Measurements from ENCODE around the gene B9D1. TPM values are rescaled to one million over a fixed set of nuclear protein-coding genes. Genes with fewer than 3 reads are reported as not detected.
A peak's percentile ranks its signal among the peaks of the same experiment; 100 is the strongest.

The B9D1 gene
- total RNA-seq, 1 donor from 2014 or later, result 39.7 TPM

GRCh38 chr17:19388791-19389785 lies 26.6 kb upstream of the B9D1 start:
- no peak for DNase-seq (ENCODE audit: low read depth, low spot score)

- DNase-seq (ENCODE audit: low read depth, low spot score), result no peak
Measured at GRCh38 chr17:19387921-19388521, 25.5 kb upstream of the B9D1 start.

DNA sequence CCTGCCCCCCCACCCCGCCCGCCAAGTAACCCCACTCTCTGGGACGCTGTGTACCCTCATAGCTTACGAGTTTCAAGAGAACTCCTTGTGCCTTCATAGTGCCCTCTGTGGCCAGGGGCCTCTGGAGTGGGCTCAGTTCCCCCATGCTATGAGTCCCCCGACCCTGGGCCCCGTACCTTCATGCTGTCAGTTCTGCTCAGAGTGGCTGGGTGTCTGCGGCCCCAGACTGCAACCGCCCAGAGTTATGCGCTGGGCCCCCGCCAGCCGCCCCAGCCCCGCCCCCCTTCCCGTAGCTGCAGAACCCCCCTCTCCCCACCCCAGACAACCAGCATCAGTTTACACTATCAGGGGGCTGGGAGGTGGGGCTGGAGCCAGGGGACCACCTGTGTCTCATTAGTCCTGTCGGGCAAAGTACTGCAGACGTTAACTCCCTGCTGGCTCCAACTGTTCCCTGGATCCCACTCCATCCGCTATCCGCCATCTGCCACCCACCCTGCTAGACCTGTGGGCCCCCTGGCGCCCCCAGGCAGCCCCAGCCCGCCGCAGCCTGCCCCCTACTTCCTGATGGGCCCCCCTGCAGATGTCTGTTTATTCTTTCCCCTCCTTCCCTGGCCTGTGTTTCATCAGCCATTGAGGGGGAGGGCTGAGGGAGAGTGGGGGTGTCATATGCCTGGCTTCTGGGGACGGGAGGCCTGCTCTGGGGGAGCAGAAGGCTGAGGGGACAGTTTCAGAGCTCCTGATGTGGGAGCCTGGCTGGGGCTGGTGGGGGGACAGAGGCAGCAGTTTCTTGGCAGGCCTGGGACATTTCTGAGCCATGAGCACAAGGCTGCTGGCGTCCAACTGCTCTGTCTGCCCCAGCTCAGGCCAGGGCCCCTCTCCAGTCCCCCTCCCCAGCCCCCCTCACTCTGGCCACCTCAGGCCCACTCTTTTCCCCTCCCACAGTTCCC lies 24.7 kb upstream of the B9D1 start, which contains the start of gene MFAP4:
TSS of gene MFAP4 (minus strand) at position 217 of the 947 bp plus-strand sequence. CDS start at position 182, 35 bp downstream.
- DNase-seq (ENCODE audit: low read depth, low spot score), result no peak

DNA sequence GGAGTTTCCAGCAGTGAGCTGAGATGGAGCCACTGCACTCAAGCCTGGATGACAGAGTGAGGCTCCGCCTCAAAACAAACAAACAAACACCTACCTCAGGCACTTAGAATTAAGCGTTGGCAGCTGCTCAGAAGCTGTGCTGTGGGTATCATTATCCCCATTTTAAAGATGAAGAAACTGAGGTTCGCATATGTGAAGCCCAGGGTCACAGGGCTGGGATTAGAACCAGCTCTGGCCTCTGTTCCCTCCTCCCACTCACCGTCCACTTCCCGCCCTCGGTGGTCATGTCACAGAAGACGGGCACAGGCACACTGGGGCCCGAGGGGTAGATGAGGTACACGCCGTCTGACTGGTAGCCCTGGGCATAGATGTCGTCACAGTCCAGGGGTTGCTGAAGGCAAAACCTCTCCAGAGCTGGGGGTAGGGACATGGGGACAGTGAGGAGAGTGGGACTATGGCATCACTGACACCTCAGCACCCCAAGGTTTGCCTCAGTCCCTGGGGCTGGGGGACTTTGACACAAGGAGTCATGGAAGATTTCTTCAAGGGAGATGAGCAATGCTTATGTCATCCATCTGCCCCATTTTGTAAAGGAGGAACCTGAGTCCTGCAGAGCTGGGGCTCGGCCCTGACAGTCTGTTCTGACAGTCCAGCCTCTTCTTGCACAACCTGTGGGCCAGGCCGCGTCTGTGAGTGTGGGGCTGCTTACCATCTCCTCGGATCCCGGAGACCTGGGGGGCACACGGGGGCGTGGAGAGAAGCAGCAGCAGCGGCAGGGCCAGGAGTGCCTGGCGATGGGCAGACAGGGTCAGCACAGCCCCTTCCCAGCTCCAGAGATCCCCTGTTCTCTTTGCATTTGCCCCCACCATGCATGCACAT lies 23.8 kb upstream of the B9D1 start:
- no peak for DNase-seq (ENCODE audit: low read depth, low spot score)

- no peak for DNase-seq (ENCODE audit: low read depth, low spot score)
Measured at GRCh38 chr17:19385521-19385983, 23.0 kb upstream of the B9D1 start.

GRCh38 chr17:19384723-19385391 lies 22.3 kb upstream of the B9D1 start:
- DNase-seq (ENCODE audit: low read depth, low spot score), result no peak

DNA sequence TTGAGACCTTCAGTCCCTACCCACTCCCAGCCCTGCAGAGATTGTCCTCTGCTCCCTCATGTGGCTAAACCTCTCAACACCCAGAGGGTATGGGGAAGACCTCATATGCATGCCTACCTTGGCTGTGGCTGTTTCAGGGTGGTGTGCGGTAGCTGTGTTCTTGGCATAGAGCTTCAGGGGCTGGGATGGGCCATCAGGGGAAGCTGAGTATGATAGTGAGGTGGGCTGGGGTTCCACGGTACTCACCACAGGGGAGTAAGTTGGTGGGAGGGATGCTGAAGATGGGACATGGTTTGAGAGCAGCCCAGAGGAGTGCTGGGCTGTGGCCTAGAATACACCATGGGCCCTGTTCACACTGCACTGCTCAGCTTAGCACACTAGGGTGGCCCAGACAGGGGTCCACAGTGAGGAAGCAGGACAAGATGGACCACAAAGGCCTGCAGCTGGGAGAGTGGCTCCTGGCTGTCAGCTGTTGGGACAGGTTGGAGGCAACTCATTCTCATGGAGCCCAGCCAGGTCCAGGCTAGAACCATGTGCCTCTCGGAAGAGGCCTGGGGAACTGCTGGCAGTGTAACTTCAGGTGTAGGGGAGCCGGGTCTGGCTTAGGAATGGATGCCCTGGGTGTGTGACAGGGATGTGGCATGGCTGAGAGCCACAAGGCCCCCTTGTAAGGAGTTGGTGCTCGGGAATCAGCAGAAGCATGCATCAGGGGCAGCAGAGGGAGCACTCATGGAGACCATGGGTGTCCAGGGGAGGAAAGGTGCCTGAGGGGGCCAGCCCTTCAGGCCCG lies 21.4 kb upstream of the B9D1 start:
- no peak for DNase-seq (ENCODE audit: low read depth, low spot score)

GRCh38 chr17:19382531-19383444 lies 20.3 kb upstream of the B9D1 start:
- DNase-seq (ENCODE audit: low read depth, low spot score), result no peak

- DNase-seq (ENCODE audit: low read depth, low spot score), result no peak
Measured at GRCh38 chr17:19381741-19382444, 19.4 kb upstream of the B9D1 start.

DNA sequence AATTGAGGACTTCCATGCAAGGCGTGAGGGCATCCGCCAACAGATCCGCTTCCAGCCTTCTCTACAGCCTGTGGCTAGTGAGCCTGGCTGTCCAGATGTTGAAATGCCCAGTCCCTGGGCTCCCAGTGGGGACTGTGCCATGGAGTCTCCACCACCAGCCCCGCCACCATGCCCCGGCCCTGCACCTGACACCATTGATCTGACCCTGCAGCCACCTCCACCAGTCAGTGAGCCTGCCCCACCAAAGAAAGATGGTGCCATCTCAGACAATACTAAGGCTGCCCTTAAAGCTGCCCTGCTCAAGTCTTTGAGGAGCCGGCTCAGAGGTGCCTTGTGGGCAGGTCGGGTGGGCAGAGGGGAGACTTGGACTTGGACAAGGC lies 18.8 kb upstream of the B9D1 start:
- DNase-seq (ENCODE audit: low read depth, low spot score), result no peak

DNA sequence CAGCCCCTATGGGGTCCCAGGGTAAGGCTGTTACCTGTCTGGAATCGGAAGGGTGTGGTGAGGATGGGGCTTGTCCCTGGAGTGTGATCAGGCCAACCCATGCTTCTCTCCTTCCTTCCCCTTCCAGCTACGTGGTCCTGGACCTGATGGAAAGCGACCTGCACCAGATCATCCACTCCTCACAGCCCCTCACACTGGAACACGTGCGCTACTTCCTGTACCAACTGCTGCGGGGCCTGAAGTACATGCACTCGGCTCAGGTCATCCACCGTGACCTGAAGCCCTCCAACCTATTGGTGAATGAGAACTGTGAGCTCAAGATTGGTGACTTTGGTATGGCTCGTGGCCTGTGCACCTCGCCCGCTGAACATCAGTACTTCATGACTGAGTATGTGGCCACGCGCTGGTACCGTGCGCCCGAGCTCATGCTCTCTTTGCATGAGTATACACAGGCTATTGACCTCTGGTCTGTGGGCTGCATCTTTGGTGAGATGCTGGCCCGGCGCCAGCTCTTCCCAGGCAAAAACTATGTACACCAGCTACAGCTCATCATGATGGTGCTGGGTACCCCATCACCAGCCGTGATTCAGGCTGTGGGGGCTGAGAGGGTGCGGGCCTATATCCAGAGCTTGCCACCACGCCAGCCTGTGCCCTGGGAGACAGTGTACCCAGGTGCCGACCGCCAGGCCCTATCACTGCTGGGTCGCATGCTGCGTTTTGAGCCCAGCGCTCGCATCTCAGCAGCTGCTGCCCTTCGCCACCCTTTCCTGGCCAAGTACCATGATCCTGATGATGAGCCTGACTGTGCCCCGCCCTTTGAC lies 18.2 kb upstream of the B9D1 start:
- no peak for DNase-seq (ENCODE audit: low read depth, low spot score)

- DNase-seq (ENCODE audit: low read depth, low spot score), result no peak
Measured at GRCh38 chr17:19379361-19380065, 17.0 kb upstream of the B9D1 start.

DNA sequence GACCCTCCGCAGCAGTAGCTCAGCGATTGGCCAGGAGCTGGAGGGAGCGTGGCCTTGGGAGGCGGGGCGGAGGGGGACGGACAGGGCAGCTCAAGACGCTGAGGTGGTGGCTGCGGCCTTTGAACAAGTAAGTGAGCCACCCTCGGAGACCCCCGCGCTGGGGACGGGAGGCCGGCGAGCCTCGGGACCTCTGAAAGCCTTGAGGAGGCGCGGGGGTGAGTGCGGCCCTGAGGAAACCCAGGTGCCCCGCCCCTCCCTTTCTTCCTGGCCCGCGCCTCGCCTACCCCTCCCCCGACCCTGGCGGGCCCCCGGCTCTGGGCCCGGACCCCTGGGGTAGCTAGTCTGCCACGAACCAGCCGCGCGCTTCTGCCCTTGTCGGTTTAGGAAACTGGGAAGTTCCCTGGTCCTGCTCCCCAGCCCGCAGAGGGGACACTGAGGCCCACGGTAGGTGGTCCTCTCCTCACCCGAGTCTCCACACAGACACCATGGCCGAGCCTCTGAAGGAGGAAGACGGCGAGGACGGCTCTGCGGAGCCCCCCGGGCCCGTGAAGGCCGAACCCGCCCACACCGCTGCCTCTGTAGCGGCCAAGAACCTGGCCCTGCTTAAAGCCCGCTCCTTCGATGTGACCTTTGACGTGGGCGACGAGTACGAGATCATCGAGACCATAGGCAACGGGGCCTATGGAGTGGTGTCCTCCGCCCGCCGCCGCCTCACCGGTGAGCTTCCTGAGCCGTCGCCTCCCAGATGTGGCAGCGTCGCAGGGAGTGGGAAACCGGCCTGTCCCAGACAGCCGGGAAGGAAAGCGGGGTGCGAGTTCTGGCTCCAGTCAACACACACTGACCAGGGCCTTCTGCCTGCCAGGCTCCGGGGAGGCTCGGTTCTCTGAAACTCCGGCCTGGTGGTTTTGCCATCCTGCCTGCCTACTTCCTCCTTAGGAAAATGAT lies 16.2 kb upstream of the B9D1 start, which contains the start of gene MAPK7:
TSS of gene MAPK7 (plus strand) at position 83 of the 945 bp plus-strand sequence. CDS start at position 486, 403 bp downstream.
- no peak for DNase-seq (ENCODE audit: low read depth, low spot score)

- peak; percentile 96 for DNase-seq (ENCODE audit: low read depth, low spot score)
Measured at GRCh38 chr17:19377602-19378415, 15.3 kb upstream of the B9D1 start.

All from pulmonary artery endothelial cell (primary cell).